ENCODE measurements around the gene ASXL1.

DNA sequence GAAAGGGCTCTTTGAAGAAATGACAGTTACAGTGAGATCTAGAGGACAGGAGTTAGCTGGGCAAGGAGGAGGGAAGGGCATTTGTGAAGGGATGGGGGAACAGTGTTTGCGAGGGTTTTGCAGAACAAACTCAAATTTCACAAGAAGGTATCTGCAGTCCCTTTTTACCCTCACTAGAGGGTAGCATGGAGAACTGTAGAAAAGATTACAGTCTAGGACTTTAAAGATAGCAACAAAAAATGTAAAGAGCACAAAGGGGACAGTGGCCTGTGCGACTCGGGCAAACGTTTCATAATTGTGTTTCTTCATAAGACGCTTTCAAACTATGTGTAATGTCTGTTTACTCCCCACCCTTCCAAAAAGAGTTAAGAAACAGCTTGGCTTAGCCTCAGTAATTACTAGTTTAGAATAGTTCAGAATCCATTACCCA, 21.2 kb upstream of the ASXL1 start:
- TF ChIP-seq, protein P1, sequence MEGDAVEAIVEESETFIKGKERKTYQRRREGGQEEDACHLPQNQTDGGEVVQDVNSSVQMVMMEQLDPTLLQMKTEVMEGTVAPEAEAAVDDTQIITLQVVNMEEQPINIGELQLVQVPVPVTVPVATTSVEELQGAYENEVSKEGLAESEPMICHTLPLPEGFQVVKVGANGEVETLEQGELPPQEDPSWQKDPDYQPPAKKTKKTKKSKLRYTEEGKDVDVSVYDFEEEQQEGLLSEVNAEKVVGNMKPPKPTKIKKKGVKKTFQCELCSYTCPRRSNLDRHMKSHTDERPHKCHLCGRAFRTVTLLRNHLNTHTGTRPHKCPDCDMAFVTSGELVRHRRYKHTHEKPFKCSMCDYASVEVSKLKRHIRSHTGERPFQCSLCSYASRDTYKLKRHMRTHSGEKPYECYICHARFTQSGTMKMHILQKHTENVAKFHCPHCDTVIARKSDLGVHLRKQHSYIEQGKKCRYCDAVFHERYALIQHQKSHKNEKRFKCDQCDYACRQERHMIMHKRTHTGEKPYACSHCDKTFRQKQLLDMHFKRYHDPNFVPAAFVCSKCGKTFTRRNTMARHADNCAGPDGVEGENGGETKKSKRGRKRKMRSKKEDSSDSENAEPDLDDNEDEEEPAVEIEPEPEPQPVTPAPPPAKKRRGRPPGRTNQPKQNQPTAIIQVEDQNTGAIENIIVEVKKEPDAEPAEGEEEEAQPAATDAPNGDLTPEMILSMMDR (conservative IDR thresholded peaks at IDR 0.05 in 1 of 2, IDR thresholded peaks at IDR 0.05 in 1 of 2; ENCODE audit: extremely low read depth in 1 of 2, insufficient read depth in 1 of 2, low read depth in 1 of 2, low read length in 2 of 2), result peak; percentile 38 to 61
- TF ChIP-seq EZH2 (IDR thresholded peaks at IDR 0.05; ENCODE audit: borderline replicate concordance, low read length), result no peak

All from mammary epithelial cell (primary cell).